K562 (cell line): ENCODE data around the gene NQO2.

Experiments used
- FOS ChIP-seq: IDR thresholded peaks from 3 replicates; pipeline ENCODE4 v1.6.1; 2011; ENCODE audit not compliant: insufficient read length; ENCODE audit errors: extremely low read depth
- POLR2A ChIP-seq: fragments of 450-650 bp; conservative IDR thresholded peaks from 2 replicates; pipeline ENCODE4 v1.6.1; 2016
- RAD21 ChIP-seq, 2 experiments: fragments of 250-450 bp in 1 of 2; fragments of 450-650 bp in 1 of 2; sonication (Bioruptor Pico) in 1 of 2; formaldehyde crosslinking in 1 of 2; IDR thresholded peaks in 1 of 2; conservative IDR thresholded peaks in 1 of 2; 2 replicates each; pipeline versions ENCODE4 v1.4.0 to v1.8.0; 2020 to 2022; ENCODE audit warnings: mild to moderate bottlenecking in 2 of 2, moderate library complexity in 1 of 2
- TCF7 ChIP-seq: sonication (generic); IDR thresholded peaks from 2 replicates; pipeline ENCODE4 v1.6.1; 2016; ENCODE audit warnings: antibody characterized with exemption, borderline replicate concordance

GRCh38 chr6:3009930-3010329, 10.2 kb downstream of the NQO2 start:
- TF ChIP-seq FOS: no peak
- TF ChIP-seq POLR2A: no peak
- no peak for TF ChIP-seq TCF7
- no peak for TF ChIP-seq RAD21 (CRISPR knock-in tag; conservative IDR thresholded peaks at IDR 0.05 in 1 of 2, IDR thresholded peaks at IDR 0.05 in 1 of 2)
